Measurements from ENCODE around the gene F8A1.
"Not testable (repeated sequence)": the region's sequence is repeated elsewhere in the genome, so short reads cannot be mapped to it uniquely, and the experiment has no call there.

The F8A1 gene

GRCh38 chrX:154886069-154886788 is at the start of gene F8A1:
Gene F8A1 (plus strand): TSS chrX:154886355. CDS start chrX:154886375, 20 bp downstream.
- DNase-seq, result not testable (repeated sequence)

- DNase-seq, result peak; percentile 20
Measured at GRCh38 chrX:154840856-154841255, 45.3 kb upstream of the F8A1 start.

- no peak for DNase-seq
Measured at GRCh38 chrX:154850957-154851611, 35.1 kb upstream of the F8A1 start.

GRCh38 chrX:154855256-154855655 is 30.9 kb upstream of the F8A1 start:
- DNase-seq, result no peak

GRCh38 chrX:154868522-154868921 is 17.6 kb upstream of the F8A1 start:
- DNase-seq, result not testable (repeated sequence)

- no peak for DNase-seq
Measured at GRCh38 chrX:154873329-154873728, 12.8 kb upstream of the F8A1 start.

- not testable (repeated sequence) for DNase-seq
Measured at GRCh38 chrX:154884069-154884468, 2.1 kb upstream of the F8A1 start.

GRCh38 chrX:154885057-154885456 is 1.1 kb upstream of the F8A1 start:
- DNase-seq, result not testable (repeated sequence)

- not testable (repeated sequence) for DNase-seq
Measured at GRCh38 chrX:154885549-154885948, 606 bp upstream of the F8A1 start.

GRCh38 chrX:154886789-154887221 is 650 bp downstream of the F8A1 start:
- not testable (repeated sequence) for DNase-seq

- no peak for DNase-seq
Measured at GRCh38 chrX:154890990-154891639, 5.0 kb downstream of the F8A1 start.

- DNase-seq, result no peak
Measured at GRCh38 chrX:154892296-154892695, 6.1 kb downstream of the F8A1 start.

- DNase-seq, result no peak
Measured at GRCh38 chrX:154900323-154900722, 14.2 kb downstream of the F8A1 start.

GRCh38 chrX:154902408-154902807 is 16.3 kb downstream of the F8A1 start:
- DNase-seq, result no peak

- DNase-seq, result no peak
Measured at GRCh38 chrX:154908821-154909220, 22.7 kb downstream of the F8A1 start.

- not testable (repeated sequence) for DNase-seq
Measured at GRCh38 chrX:154910048-154910447, 23.9 kb downstream of the F8A1 start.

- DNase-seq, result not testable (repeated sequence)
Measured at GRCh38 chrX:154910528-154910927, 24.4 kb downstream of the F8A1 start.

GRCh38 chrX:154914052-154914451 is 27.9 kb downstream of the F8A1 start:
- no peak for DNase-seq

- peak; percentile 26 for DNase-seq
Measured at GRCh38 chrX:154918060-154918483, 31.9 kb downstream of the F8A1 start.

GRCh38 chrX:154924771-154925170 is 38.6 kb downstream of the F8A1 start:
- DNase-seq, result not testable (repeated sequence)
